GM19468 (cell line): Measurements from ENCODE around the gene NR3C2.
"Not testable (repeated sequence)": the region's sequence is repeated elsewhere in the genome, so short reads cannot be mapped to it uniquely, and the experiment has no call there.

Experiments
- ATAC-seq: cut with Tn5 transposase; IDR thresholded peaks from one replicate; pipeline ENCODE4 v1.9.1; 2021; ENCODE audit warnings: mild to moderate bottlenecking, moderate library complexity, moderate number of reproducible peaks; ENCODE audit not compliant: unreplicated experiment; ENCODE audit errors: extremely low read depth

The NR3C2 gene

DNA sequence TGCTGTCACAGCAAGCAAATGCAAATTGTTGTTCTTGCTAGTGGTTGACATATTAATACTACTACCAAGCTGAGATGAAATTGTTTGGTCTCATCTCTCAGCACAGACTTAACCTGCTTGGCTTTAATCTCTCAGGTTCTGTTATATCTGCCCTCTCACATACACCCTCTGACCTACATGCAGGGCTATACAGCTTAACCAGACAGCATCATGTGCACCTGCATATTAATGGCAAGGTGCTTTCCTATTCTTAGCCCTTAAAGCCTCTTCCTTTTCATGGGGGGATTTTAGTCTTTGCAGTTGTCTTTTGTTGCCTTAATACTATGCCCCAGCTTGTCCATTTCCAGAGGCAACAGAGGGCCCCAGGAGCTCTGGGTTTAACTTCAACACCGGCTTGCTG, 114.5 kb downstream of the NR3C2 start:
- ATAC-seq, result no peak

DNA sequence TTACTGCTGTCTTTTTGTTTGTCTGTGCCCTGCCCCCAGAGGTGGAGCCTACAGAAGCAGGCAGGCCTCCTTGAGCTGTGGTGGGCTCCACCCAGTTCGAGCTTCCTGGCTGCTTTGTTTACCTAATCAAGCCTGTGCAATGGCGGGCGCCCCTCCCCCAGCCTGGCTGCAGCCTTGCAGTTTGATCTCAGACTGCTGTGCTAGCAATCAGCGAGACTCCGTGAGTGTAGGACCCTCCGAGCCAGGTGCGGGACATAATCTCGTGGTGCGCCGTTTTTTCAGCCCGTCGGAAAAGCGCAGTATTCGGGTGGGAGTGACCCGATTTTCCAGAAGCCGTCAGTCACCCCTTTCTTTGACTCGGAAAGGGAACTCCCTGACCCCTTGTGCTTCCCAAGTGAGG, 118.9 kb downstream of the NR3C2 start:
- ATAC-seq, result not testable (repeated sequence)

DNA sequence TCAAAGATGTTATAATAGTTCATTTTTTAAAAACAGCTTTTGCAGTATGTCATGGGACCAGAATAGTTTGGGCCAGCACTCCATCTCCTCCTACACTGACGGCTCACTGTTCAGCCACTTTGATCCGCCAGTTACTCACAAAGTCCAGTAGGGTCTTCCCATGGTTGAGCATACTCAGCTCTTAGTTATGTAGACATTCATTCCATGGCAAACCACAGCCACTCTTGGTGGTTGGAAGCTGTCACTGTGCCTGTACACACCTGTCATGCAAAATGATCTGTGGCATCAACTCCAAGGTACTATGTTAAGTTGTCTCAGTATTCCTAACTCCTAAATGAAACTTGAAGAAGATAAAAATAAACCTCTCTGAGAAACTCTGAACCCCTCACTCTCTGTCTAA, 127.2 kb downstream of the NR3C2 start:
- no peak for ATAC-seq

DNA sequence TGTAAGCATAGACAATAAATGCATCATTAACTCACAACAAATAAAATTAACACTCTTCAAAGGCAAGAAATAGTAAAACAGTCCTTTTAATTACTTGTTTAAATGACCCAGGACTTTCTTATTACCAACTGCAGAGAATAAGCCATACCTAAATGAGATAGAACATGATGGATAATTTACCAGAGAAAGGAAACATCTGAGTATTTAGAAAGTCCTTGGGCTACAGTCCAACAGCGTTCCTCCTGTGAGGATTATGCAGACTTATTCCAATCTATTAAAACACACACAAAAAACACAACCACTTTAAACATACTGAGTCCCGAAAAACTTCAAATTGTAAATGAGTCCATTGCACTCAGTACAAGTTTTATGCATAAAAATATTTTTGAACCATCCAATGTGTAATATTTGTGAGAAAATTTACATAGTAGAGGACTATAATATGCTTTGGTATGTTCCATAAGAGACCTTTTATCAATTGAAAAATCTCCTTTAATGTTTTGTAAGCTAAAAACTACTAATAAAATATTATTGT, 129.2 kb downstream of the NR3C2 start:
- ATAC-seq, result no peak

DNA sequence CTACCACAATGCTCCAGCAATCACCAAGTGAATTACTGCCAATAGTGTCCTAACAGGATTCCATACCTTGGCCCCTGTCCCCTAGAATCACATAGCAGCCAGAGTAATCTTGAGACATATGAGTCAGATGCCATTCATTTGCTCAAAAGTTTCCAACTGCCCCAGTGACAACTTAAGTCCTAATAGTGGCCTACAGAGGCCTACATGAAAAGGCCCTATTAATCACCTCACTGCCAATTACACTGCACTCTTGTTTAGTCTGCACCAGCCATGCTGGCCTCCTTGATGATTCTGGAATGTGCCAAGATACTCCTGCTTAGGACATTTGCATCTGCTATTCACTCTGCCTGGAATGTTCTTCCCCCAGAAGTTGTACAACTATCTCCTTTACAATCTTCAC, 130.7 kb downstream of the NR3C2 start:
- no peak for ATAC-seq

DNA sequence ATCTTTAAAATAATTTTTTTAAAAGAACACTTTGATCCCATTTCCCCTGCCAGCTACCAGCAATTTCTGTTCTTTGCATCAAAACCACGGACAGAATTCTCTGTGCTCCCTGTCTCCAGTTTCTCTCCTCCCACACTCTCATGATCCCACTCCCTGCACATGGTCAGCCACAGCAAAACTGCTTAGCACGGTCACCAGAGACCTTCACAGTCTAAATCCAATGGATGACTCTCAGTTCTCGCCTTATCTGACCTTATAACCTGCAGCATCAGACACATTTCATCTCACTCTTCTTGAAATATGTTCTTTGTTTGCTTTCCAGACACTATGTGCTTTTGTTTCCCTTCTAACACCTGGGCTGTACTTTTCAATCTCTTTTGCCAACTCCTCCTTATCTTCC, 131.5 kb downstream of the NR3C2 start:
- no peak for ATAC-seq

DNA sequence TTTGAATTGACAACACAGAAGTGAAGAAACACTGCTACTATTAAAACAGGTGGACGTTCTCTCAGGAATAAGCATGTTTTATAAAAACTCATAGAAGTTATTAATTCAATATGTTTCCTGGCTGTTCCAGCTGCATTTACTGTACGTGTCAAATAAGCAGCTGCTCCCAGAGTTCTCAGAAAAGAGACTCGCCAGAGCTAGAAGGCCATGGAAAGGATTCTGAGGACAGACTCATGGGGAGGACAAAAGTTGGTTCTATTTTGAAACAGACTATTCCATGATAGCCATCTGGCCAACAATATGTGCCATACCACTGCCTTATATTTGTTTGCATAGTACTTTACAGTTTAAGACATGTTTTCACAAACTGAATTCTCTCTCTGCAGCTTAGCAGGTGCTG, 136.5 kb downstream of the NR3C2 start:
- ATAC-seq, result no peak

DNA sequence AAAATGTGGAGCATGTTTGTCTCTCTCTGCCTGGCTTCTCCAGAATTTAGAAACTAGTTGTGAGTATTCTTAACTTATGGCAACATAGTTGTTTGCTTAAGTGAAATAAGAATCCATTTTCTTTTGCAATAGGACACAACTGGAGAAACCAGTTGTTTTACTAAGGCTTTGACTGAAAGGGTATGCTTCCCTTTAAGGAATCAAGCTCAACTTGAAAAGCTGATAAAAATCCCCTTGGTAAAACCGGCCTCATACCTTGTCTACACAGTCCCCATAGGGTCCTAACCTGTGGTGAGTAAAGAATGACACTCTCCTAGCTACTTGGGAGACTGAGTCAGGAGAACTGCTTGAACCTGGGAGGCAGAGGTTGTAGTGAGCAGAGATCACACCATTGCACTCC, 139.8 kb downstream of the NR3C2 start:
- ATAC-seq, result no peak

DNA sequence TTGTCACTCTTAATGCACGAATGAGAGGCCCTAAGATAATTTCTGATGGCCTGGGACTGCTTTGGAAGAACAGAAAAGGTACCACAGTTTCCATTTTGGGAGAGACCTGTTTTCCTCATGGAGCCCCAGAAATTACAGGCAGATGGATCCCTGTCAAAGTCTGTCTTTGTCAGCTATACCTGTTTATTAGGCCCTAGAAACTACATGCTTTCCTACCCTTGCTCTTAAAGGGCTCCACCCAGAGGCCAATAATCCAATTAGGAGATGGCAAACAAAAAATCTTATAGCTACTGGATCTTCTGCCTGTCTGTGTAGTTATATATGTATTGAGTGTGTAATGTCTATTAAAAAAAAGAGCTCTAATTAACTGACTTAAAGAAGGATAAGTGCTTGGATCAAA, 141.3 kb downstream of the NR3C2 start:
- ATAC-seq, result no peak

DNA sequence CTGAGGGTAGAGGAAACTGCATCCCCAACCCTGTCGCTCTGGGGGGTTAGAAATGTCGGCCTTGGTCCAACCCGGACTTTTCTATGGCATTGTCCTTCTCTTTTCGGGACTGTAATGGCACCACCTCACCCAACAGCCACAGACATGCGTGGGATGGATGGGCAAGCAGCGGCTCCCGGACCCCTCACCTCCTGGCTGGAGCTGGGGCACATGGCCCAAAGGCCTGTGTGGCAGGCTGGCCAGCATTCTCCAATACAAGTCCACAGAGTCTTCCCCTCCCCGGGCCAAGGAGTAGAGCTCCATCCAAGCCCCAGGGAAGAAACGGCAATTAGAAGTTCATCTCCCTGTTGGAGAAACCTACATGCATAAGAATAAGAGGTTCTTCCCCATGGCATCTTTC, 142.9 kb downstream of the NR3C2 start:
- ATAC-seq, result no peak

DNA sequence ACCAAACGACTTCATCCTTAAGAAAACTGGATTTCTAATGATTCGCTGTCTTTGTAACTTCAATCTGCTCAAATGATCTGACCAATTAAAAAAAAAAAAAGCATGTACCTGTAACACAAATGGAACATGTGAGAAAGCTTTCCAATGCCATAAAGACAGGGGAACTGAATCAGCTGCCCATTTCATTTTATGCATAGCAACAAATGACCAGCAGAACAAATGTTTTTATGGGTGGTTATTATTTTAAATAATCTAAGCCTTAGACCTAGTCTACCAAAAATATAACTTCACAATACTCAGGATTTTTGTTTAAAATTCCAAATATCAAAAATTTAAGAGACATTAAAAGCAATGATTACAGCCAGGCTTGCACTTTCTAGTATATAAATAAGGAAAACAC, 145.7 kb downstream of the NR3C2 start:
- no peak for ATAC-seq

DNA sequence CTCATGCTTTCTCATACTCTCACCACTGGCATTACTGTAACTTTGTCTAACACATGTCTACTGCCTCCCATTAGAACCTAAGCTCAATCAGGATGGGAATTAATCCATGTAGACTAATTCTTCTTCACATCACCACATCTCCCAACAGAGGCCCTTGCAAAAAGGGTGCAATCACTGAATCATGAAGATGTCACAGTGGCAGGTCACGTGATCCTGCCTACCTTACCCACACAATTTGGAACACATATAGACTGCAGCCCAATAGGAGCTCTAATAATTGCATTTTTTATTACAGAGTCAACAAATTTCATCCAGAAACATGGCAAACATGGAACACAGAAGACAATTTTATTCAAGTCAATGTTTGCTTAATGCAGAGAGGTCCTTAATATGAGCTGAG, 146.6 kb downstream of the NR3C2 start:
- no peak for ATAC-seq

DNA sequence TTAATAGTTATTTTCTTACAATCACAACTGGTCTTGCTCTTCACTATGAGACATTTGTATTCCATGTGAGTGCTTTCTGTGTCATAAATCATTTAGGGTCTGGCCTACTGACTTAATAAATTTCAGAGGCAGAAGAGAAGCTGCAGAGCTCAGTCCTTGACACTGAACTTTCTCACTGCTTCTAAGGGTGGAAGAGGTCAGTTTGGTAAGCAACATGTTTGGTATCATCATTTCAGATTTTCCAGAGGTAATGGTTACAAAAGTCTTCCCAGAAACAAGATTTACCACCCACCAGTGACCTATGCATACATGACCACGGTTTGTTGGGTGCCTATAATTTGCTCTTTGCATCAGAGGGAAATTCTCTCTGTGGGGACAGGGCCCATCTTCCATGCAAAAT, 148.6 kb downstream of the NR3C2 start:
- no peak for ATAC-seq

DNA sequence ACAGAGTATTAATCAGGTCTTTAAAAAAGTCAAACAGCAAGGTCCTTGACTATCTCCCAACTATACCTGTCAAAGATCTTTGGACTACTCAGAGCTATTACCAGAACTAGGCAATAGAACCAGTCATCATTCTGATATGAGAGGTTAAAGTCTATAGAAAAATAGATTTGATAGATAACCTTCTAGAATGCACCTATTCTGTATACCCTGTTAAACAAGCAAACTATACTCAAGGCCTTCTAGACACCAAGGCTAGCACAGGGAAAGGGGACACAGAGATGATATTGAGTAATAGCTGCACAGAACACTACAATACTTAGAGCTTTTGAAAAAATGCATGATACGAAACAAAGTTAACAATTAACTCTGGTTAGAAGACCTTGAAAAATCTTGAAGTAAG, 149.5 kb downstream of the NR3C2 start:
- no peak for ATAC-seq

DNA sequence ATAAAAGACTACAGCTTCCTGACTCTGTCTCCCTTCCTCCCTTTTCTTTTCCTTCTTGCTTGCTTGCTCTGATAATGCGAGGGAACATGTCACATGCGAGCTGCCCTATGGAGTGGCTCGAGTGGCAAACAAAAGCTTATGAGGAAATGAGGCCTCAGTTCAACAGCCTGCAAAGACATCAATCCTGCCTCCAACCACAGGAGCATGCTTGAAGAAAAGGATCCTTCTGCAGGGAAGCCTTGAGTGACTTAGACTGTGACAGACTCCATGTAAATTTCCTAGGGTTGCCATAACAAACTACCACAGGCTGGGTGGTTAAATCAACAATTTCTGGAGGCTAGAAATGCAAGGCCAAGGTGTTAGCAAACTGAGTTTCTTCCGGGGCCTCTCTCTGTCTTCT, 152.5 kb downstream of the NR3C2 start:
- no peak for ATAC-seq

DNA sequence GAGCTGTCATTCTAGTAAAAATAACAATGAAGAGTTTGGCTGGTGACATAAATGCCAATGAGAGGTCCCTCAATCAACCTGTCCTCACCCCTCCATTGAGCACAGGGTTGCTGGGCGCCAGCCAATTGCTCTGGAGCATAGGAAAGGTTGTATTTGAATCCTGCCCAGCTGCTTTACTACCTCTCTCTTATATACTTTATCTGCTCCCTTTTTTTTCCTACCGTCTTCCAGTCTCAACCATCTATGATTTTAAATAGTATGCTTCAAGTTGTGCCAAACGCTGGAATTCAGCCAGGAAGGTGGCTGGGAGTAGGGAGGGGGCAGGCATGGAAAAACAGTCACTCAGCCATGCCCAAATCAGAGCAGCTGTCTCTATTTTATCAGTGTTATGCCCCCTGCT, 153.8 kb downstream of the NR3C2 start:
- no peak for ATAC-seq

DNA sequence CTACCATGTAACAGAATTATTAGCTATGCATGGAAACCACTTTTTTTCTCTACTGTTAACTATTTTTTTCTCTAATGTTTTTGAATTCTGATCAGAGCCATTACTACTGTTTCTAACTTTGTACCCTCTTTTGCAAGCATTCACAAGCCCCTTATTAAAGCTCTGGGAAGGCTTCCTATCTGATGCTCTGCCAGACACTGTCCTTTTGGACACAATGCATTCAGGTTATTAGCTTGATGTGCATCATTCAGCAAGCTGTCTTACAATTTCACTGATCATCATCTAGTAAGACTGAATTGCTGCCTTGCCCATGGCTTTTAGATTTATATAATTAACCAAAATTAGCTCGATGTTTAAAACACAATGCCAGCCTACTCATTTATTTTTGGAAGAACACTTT, 155.1 kb downstream of the NR3C2 start:
- no peak for ATAC-seq

DNA sequence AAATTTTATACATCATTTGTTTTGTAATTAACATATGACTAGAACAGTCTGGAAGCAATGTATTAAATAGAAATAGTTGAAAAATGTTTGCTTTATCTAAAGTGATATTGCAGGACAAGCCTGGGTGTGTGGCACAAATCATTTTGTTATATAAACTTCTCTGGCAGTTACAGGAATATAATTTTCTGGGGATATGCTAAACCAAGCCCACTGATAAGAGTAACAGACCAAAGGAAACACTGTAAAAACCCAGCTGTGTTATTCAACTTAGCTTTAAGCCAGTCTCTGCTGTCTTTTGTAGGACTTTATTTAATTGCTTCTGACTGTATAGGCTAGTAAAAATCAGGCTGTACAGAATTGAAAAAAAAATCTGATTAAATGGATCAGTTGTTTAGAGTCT, 156.2 kb downstream of the NR3C2 start:
- no peak for ATAC-seq

DNA sequence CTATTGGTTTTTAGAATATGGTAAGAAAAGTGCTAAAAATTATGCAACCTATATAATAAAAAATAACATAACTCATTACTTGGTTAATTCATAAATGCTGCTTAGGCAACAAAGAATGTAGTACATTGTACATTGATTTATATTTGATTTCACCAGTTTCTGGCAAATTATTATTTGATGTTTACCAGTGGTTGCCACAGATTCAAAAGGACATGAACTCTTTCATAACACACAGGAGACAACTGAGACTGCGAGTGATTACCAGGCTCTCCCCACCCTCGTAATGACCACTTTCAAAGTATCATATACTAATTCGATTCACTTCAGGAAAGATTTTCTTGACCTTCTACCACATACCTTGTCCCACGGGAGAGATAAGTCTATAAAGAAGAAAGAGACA, 158.5 kb downstream of the NR3C2 start:
- ATAC-seq, result no peak

DNA sequence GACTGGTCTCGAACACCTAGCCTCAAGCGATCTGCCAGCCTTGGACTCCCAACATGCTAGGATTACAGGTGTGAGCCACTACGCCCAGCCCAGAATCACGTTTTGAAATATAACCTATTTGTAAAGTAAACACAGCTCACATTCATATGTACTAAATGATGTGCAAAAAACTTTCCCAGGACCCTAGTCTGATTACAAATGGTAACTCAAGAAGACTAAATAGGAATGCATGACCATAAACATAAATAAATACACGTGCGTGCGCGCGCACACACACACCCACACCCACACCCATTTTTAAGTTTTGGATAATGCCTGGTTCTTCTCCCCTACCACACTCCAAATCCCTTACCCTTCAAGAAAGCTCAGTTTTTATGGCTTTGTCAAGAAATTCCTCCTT, 163.9 kb downstream of the NR3C2 start:
- no peak for ATAC-seq

DNA sequence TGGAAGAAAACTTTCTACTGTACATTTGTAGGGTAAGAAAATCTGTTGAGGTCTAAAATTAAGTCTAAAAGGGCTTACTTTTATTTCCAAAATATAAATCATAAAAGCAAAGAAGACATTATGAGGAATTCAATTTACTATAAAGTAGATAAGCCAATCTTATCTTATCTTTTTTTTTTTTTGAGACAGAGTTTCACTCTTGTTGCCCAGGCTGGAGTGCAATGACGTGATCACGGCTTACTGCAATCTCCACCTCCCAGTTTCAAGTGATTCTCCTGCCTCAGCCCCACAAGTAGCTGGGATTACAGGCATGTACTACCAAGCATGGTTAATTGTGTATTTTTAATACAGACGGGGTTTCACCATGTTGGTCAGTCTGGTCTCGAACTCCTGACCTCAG, 166.9 kb downstream of the NR3C2 start:
- no peak for ATAC-seq

DNA sequence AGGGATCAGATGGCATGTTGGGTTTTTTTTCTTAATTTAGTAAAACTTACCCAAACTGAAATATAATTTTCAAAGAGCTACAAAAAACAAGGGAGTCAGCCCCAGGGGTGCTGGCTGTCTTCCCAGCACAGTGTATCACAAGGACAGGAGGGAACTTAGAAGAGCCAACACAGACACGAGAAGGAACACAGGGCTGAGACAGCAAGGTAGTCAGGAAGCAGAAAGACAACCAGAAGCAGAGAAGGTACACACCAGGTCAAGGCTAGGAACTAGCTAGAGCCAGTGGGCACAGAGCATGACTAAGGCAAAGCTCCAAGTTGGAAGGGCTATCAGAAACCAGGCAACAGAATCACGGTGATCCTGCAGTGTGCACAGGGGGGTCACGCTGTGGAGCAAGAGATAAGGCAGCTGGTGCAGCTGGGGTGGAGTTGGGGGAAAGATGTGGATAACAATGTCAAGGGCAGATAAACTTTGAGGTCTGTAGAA, 168.7 kb downstream of the NR3C2 start:
- ATAC-seq, result no peak

DNA sequence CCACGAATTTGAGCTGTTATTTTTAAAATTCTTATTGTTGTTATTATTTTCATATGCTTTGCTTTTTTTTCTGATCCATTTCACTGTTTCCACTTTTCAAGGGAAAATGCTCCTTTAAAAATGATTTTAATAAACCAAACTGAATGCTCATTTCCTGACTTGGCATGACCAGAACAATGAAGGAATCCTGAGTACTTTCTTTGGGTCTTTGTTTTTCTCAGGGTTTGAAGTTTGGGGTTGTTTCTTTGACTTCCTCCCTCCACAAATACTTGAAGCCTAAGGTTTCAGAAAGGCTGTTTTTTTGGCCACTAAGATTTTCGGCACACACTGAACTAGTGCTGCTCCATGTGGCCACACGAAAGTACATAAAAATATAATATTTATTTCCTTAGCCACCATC, 171.0 kb downstream of the NR3C2 start:
- no peak for ATAC-seq
